Measurements from ENCODE around the gene CADM3. TPM values are rescaled to one million over a fixed set of nuclear protein-coding genes. Genes with fewer than 3 reads are reported as not detected.

The CADM3 gene
- total and polyA plus RNA-seq, 2 of the 8 experiments (the other 6 are each of a cell fraction or from before 2014, with no cell fraction given), result 8.3 to 8.5 TPM

GRCh38 chr1:159188375-159188788 is 17.0 kb downstream of the CADM3 start:
- Histone ChIP-seq H3K23ac (ENCODE audit: insufficient read length) (no peak overlapping the region), H4K8ac (ENCODE audit: extremely low read depth, insufficient read depth, low read length) (no peak overlapping the region), H3K9me3 (ENCODE audit: insufficient read depth in 2 of 2, low read depth in 1 of 2, low read length in 1 of 2) (no peaks in the 10 kb centered on the region), H3K79me2 (ENCODE audit: control insufficient read depth in 1 of 2, insufficient read depth in 2 of 2, low read length in 2 of 2) (peaks cover 0 to 12% of the 10 kb centered on the region in 2 experiments; a peak in 2 of 4 replicates), H2BK12ac (ENCODE audit: low read depth, low read length) (no peak overlapping the region), H3K14ac (ENCODE audit: insufficient read length) (no peak overlapping the region), H3K9ac (replicated peaks in 1 of 4; ENCODE audit: extremely low read depth in 1 of 4, low read depth in 3 of 4, low read length in 3 of 4) (peak overlapping the region in 3 of 4 experiments; percentile 57 to 61 (median 60); a peak in 4 of 7 replicates), H4K91ac (replicated peaks; ENCODE audit: insufficient read length, low read length) (no peak overlapping the region), H2AFZ (ENCODE audit: low read length) (peak overlapping the region; percentile 47; the same call in 1 of the 2 replicates), H3K4ac (replicated peaks; ENCODE audit: insufficient read length, low read depth, low read length) (no peak overlapping the region), H4K20me1 (replicated peaks in 1 of 2; ENCODE audit: control insufficient read depth in 1 of 2, insufficient read depth in 2 of 2, low read length in 2 of 2) (peaks cover 0 to 4% of the 10 kb centered on the region in 2 experiments), H3K36me3 (ENCODE audit: control insufficient read depth in 2 of 4, insufficient read depth in 4 of 4, low read length in 3 of 4) (no peaks in the 10 kb centered on the region), H2BK5ac (ENCODE audit: low read depth, low read length) (0 out of 2 replicates have a peak overlapping the region, but pooled peaks have one; percentile 15), H3K4me1 (replicated peaks in 1 of 4; ENCODE audit: control insufficient read depth in 3 of 4, insufficient read depth in 4 of 4, low read length in 3 of 4) (peaks cover 0 to 3% (median under 1%) of the 10 kb centered on the region in 4 experiments; a peak in 3 of 7 replicates), H2BK15ac (ENCODE audit: low read length) (no peak overlapping the region), H2BK20ac (ENCODE audit: low read length) (no peak overlapping the region), H3K18ac (ENCODE audit: extremely low read depth, low read length) (no peak overlapping the region; the same call in 1 of the 2 replicates), H3K23me2 (ENCODE audit: low read depth, low read length) (peaks cover 12% of the 10 kb centered on the region), H3K4me3 (ENCODE audit: extremely low read depth in 1 of 4, insufficient read depth in 2 of 4, low read depth in 3 of 4, low read length in 4 of 4) (peak overlapping the region; percentile 57 to 81 (median 71)), H4K5ac (ENCODE audit: insufficient read length, low read depth, low read length) (no peak overlapping the region), H2AK5ac (ENCODE audit: low read depth, low read length) (no peak overlapping the region), H2BK120ac (replicated peaks; ENCODE audit: low read depth, low read length) (no peak overlapping the region), H3K27me3 (replicated peaks in 1 of 4; ENCODE audit: control insufficient read depth in 3 of 4, extremely low read depth in 1 of 4, insufficient read depth in 3 of 4, low read length in 3 of 4) (no peaks in the 10 kb centered on the region), H3K27ac (ENCODE audit: low read depth, low read length) (peak overlapping the region; percentile 58), H3K79me1 (ENCODE audit: low read depth, low read length) (0 out of 2 replicates have a peak, but pooled peaks cover 3% of the 10 kb centered on the region), H3K56ac (replicated peaks; ENCODE audit: insufficient read length, low read depth, low read length) (peak overlapping the region; percentile 13), H3K4me2 (ENCODE audit: insufficient read depth in 1 of 2, low read depth in 2 of 2, low read length in 2 of 2) (peak overlapping the region; percentile 91 to 95)
- ChIA-PET CTCF (ENCODE audit: partially characterized antibody) (interaction anchor here (0.8 to 10.3 kb wide), 10 partner anchors 9 to 56 kb away, joined by 3 to 126 read pairs (median 4); no protein-coding TSS in a partner anchor), POLR2A (ENCODE audit: partially characterized antibody) (interaction anchor here (0.8 to 1.6 kb wide), 8 partner anchors 9 to 981 kb away, joined by 3 to 5 read pairs (median 3); partner anchors contain the start of genes ACKR1 and CADM3)
- 2% methylated on average over 23 of the region's 24 CpGs; no CpG with 5 or more reads in 1 of the 2 experiments for WGBS, 2 experiments (ENCODE audit: extremely low coverage in 1 of 2, insufficient coverage in 1 of 2, insufficient read length in 1 of 2, insufficient replicate concordance in 2 of 2, low coverage in 1 of 2, low lambda C conversion rate in 2 of 2, missing lambda C conversion rate in 1 of 2)
- FAIRE-seq (peak; percentile 88), DNase-seq (ENCODE audit: low read depth in 1 of 2, low spot score in 2 of 2) (peak; percentile 88 to 89)
- TF ChIP-seq KDM4A (IDR thresholded peaks at IDR 0.05; ENCODE audit: low read depth, low read length, severe bottlenecking) (no peak), TCF12 (IDR thresholded peaks at IDR 0.05; ENCODE audit: low read depth, low read length) (no peak), MAX (IDR thresholded peaks at IDR 0.05) (no peak), EP300 (IDR thresholded peaks at IDR 0.05; ENCODE audit: borderline replicate concordance in 1 of 2, low read depth in 2 of 2, low read length in 2 of 2) (no peak; a peak in 1 of 3 replicates), NANOG (IDR thresholded peaks at IDR 0.05; ENCODE audit: insufficient read depth, low read depth, low read length, poor library complexity, severe bottlenecking) (no peak), TAF1 (IDR thresholded peaks at IDR 0.05; ENCODE audit: low read depth, low read length) (peak; percentile 83), PHF8 (conservative IDR thresholded peaks at IDR 0.05; ENCODE audit: low read depth, low read length) (peak; percentile 56), TAF7 (optimal IDR thresholded peaks at IDR 0.05; ENCODE audit: borderline replicate concordance, low read depth, low read length) (peak; percentile 89), EZH2 (IDR thresholded peaks at IDR 0.05; ENCODE audit: low read depth, low read length, severe bottlenecking) (no peak), CTBP2 (IDR thresholded peaks at IDR 0.05; ENCODE audit: borderline replicate concordance, insufficient read depth, insufficient read length, low read length) (peak; percentile 72), KDM5A (IDR thresholded peaks at IDR 0.05; ENCODE audit: low read length) (no peak)

Data from H1 (cell line).